GM12892 (cell line): ENCODE results near the gene TLN1.

ENCODE experiments used
- DNase-seq: peaks from one replicate; pipeline ENCODE4 v3.0.0; 2011; ENCODE audit not compliant: insufficient read length
- FAIRE-seq: peaks from 2 replicates; lab custom pipeline; 2011; peaks lifted over from hg19 to GRCh38; lab: Jason Lieb, UNC
- POLR2A ChIP-seq: IDR thresholded peaks from 2 replicates; pipeline ENCODE4 v1.6.1; 2011; ENCODE audit warnings: low read depth, low read length, control low read depth
- POLR2AphosphoS5 ChIP-seq: IDR thresholded peaks from 2 replicates; pipeline ENCODE4 v1.6.1; 2011; ENCODE audit warnings: low read depth, low read length, control low read depth
- TAF1 ChIP-seq: IDR thresholded peaks from 2 replicates; pipeline ENCODE4 v1.6.1; 2011; ENCODE audit warnings: low read depth, mild to moderate bottlenecking, control low read depth, low read length, borderline replicate concordance

TLN1 gene

GRCh38 chr9:35653611-35654010 lies 78.4 kb downstream of the TLN1 start:
- no peak for DNase-seq
- no peak for FAIRE-seq
- TF ChIP-seq POLR2A (no peak), POLR2AphosphoS5 (no peak), TAF1 (no peak)

- FAIRE-seq (no peak), DNase-seq (no peak)
- TF ChIP-seq POLR2A (no peak), TAF1 (no peak), POLR2AphosphoS5 (no peak)
Measured at GRCh38 chr9:35652829-35653209, 79.2 kb downstream of the TLN1 start.

DNA sequence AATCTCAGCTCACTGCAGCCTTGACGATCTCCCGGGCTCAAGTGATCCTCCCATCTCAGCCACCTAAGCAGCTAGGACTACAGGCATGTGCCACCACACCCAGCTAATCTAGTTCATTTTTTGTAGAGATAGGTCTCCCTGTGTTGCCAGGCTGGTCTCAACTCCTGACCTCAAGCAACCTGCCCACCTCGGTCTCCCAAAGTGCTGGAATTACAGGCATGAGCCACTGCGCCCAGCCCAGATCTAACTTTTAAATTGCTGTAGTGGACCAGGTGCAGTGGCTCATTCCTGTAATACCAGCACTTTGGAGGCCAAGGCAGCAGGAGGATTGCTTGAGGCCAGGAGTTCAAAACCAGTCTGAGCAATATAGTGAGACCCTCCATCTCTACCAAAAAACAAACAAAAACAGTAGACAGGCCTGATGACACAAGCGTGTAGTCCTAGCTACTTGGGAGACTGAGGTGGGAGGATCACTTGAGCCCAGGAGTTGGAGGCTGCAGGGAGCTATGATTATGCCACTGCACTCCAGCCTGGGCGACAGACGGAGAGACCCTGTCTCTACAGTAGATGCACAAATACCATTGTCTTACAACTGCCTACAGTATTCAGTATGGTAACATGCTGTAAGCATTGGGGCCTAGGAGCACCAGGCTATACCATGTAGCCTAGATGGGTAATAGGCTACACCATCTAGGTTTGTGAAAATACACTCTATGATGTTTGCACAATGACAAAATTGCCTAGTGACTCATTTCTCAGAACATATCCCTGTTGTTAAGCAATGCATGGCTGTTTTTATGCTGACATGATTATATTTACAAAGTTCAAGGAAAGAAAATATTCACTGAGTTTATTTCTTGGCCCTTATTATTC lies 79.8 kb downstream of the TLN1 start:
- TF ChIP-seq POLR2AphosphoS5 (no peak), POLR2A (no peak), TAF1 (no peak)
- no peak for FAIRE-seq
- DNase-seq: no peak

DNA sequence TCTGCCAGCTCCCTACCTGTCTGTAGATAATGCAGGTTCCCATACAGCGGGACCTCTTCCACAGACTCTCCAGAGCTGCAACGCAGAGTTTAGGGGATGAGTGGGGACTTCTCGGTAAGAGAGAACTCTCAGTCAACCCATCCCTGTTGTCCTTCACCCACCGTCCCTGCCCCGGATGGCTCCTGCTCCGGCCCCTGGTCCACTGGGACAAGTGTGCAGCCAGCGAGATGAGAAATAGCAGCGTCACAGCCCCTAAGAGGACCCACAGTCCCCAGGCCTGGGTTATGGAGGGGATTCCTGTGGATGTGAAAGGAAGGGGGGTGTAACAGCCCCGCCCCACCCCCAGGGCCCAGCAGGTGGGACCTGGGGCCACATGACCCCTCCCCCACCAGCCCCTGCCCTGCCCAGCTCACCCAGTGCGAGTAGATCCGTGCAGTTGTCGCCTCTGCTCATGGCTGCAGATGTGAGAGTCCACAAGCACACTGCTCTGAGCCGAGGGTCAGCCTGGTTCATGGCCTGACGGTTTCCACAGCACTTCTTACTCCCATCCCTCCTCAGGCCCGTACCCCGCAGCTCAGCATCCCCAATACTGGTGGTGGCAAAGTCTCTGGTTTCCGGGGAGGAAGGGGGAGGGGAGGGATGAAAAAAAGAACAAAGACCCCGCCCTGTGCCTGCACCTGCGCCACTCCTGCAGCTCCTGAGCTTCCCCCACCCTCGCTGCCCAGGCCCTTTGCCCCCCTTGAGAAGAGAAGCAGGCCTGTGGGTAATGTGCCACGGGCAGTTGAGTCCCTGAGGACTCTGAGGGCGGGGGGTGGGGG lies 81.4 kb downstream of the TLN1 start, which contains the start of gene SIT1:
Gene SIT1, minus strand, starts transcription at position 591 of the 818 bp plus-strand sequence. Its CDS starts 78 bp downstream, at position 513.
- no peak for TF ChIP-seq POLR2AphosphoS5
- no peak for TF ChIP-seq TAF1
- no peak for TF ChIP-seq POLR2A
- no peak for FAIRE-seq
- no peak for DNase-seq

GRCh38 chr9:35649431-35650340 lies 82.3 kb downstream of the TLN1 start:
- DNase-seq: no peak
- TF ChIP-seq POLR2A (no peak), TAF1 (no peak), POLR2AphosphoS5 (no peak)
- no peak for FAIRE-seq
